Type B pancreatic cell (in vitro differentiated cells): ENCODE data around the gene TCL1A. TPM values are rescaled to one million over a fixed set of nuclear protein-coding genes. Genes with fewer than 3 reads are reported as not detected.
"Not testable (repeated sequence)": the region's sequence is repeated elsewhere in the genome, so short reads cannot be mapped to it uniquely, and the experiment has no call there.

Experiments
- DNase-seq: peaks from one replicate; pipeline ENCODE4 v3.0.0; 2021; ENCODE audit warnings: mixed read lengths; ENCODE audit not compliant: unreplicated experiment; ENCODE audit errors: extremely low spot score
- H3K27ac Mint-ChIP-seq: 2 replicates; pipeline ENCODE4 v1.8.0; 2021; ENCODE audit warnings: mild to moderate bottlenecking, mixed read lengths
- H3K27me3 Mint-ChIP-seq: 2 replicates; pipeline ENCODE4 v1.8.0; 2021; ENCODE audit warnings: mixed read lengths
- H3K36me3 Mint-ChIP-seq: 2 replicates; pipeline ENCODE4 v1.8.0; 2021; ENCODE audit warnings: mixed read lengths
- H3K4me1 Mint-ChIP-seq: one replicate; pipeline ENCODE4 v1.8.0; 2021; ENCODE audit warnings: mixed read lengths; ENCODE audit not compliant: unreplicated experiment
- H3K4me3 Mint-ChIP-seq: 2 replicates; pipeline ENCODE4 v1.8.0; 2021; ENCODE audit warnings: mild to moderate bottlenecking, mixed read lengths
- H3K9me3 Mint-ChIP-seq: 2 replicates; pipeline ENCODE4 v1.8.0; 2021; ENCODE audit warnings: mixed read lengths
- total RNA-seq: library from RNA; stranded (reverse); gene quantifications from 2 replicates; pipeline ENCODE4 v1.2.1, GENCODE V29; 2021; ENCODE audit warnings: low replicate concordance
- TF ChIP-seq, protein P1 (sequence below): fragments of 200-600 bp; sonication (generic); conservative IDR thresholded peaks from 2 replicates; pipeline ENCODE4 v1.5.0; 2021; ENCODE audit warnings: antibody characterized with exemption, mild to moderate bottlenecking

TCL1A gene
- total RNA-seq, 1 donor from 2014 or later: not detected

DNA sequence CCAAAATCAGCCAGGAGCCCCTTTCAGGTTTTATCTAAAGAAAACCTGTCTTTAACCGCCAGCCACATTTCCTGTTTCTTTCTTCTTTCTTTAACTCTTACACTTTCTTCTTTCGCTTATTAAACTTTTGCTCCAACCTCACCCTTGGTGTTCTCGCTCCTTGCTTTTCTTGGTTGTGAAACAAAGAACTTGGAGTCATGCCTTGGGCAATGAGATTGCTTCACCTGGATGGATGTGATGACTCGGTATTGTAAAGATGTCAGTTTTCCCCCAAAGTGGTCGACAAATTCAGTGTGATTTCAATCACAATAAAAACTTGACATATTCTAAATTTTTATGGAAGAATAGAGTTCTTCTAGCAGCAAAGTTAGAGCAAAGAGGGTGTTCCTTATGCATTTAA, 16.2 kb upstream of the TCL1A start:
- Mint-ChIP-seq H3K36me3 (no peaks in the 10 kb centered on the region), H3K27me3 (peaks cover 11% of the 10 kb centered on the region), H3K4me1 (no peaks in the 10 kb centered on the region), H3K27ac (no peak overlapping the region), H3K4me3 (no peak overlapping the region), H3K9me3 (no peaks in the 10 kb centered on the region)
- TF ChIP-seq, protein P1, sequence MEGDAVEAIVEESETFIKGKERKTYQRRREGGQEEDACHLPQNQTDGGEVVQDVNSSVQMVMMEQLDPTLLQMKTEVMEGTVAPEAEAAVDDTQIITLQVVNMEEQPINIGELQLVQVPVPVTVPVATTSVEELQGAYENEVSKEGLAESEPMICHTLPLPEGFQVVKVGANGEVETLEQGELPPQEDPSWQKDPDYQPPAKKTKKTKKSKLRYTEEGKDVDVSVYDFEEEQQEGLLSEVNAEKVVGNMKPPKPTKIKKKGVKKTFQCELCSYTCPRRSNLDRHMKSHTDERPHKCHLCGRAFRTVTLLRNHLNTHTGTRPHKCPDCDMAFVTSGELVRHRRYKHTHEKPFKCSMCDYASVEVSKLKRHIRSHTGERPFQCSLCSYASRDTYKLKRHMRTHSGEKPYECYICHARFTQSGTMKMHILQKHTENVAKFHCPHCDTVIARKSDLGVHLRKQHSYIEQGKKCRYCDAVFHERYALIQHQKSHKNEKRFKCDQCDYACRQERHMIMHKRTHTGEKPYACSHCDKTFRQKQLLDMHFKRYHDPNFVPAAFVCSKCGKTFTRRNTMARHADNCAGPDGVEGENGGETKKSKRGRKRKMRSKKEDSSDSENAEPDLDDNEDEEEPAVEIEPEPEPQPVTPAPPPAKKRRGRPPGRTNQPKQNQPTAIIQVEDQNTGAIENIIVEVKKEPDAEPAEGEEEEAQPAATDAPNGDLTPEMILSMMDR: no peak
- no peak for DNase-seq

DNA sequence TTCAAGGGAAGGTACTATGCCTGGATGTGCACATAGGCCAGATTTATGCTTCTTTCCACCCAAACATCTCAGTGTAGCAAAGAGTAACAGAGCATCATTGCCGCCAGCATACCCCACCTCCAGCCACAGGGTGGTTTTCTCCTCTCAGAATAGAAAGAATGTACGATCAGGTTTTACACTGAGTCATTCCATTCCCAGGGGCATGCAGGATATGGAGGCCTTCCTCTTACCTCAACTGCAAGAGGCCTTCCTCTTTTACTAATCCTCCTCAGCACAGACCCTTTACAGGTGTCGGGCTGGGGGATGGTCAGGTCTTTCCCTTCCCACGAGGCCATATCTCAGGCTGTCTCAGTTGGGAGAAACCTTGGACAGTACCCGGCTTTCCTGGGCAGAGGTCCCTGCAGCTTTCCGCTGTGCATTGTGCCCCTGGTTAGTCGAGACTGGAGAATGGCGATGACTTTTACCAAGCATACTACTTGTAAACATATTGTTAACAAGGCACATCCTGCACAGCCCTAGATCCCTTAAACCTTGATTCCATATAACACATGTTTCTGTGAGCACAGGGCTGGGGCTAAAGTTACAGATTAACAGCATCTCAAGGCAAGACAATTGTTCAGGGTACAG, 15.6 kb upstream of the TCL1A start:
- not testable (repeated sequence) for H3K36me3 Mint-ChIP-seq, DNase-seq, H3K27ac Mint-ChIP-seq, H3K4me1 Mint-ChIP-seq, H3K4me3 Mint-ChIP-seq, H3K9me3 Mint-ChIP-seq
- peaks cover 12% of the 10 kb centered on the region for H3K27me3 Mint-ChIP-seq

DNA sequence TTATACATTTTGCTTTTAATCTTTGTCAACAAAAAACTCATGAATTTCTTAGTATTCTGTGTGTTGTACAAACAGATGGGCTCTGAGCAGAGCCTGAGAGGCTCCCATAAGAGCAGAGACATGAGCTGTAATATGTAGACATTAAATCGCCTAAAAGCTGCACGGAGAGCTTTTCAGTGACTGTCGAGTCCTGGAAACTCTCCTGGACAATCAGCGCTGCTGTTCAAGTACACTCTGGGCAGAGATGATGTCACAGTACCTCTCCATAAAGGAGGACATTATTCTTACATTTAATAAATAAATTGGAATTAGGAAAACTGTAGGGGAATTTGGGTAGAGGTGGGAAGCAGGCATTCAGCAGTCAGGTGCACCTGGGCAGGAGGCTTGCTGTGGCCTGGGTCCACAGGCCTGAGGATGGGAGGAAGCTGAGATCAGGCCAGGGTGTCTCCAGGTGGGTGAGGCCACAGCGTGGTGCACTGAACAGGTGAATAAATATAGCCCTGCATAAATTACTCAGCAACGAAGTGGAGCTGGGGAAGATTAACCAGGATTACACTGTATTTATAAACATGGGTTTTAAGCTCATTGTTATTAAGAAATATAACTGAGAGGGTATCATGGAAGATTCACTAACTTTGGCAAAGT, 13.3 kb upstream of the TCL1A start:
- no peaks in the 10 kb centered on the region for H3K4me1 Mint-ChIP-seq
- no peak overlapping the region for H3K4me3 Mint-ChIP-seq
- no peaks in the 10 kb centered on the region for H3K9me3 Mint-ChIP-seq
- H3K36me3 Mint-ChIP-seq: no peaks in the 10 kb centered on the region
- DNase-seq: no peak
- peaks cover 7% of the 10 kb centered on the region for H3K27me3 Mint-ChIP-seq
- no peak overlapping the region for H3K27ac Mint-ChIP-seq
- TF ChIP-seq, protein P1: no peak

DNA sequence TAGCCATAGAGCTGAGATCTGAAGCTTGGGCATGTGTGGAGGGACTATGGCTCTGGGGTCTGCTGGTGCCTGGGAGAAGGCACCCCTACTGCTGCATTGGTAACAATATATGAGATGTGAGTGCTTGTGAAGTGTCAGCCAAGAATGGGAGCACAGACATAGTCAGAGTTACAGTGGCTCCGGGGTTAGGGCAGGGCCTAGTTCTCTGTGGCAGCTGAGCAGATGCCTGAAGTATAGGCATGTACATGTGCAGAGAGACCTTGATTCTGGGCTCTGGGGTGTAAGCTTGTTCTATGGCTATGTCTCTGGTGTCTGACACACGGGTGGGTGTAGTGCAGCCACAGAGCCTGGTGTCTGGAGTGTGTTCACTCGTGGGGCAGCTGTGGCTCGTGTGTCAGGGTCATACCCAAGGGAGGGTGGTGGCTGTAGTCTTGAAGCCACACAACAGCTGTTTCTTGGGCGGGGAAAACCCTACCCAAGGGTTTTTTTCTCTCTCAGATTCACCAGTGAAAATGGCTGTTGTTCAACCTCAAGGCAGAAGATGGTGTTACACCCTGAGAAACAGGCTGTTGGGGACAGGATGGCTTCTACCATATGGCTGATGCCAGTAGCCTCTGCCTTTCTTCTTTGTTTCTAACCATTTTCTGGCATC, 11.9 kb upstream of the TCL1A start:
- Mint-ChIP-seq H3K4me3 (no peak overlapping the region), H3K9me3 (no peaks in the 10 kb centered on the region), H3K36me3 (no peaks in the 10 kb centered on the region), H3K27ac (no peak overlapping the region), H3K4me1 (no peaks in the 10 kb centered on the region), H3K27me3 (peaks cover 3% of the 10 kb centered on the region)
- TF ChIP-seq, protein P1: no peak
- no peak for DNase-seq

DNA sequence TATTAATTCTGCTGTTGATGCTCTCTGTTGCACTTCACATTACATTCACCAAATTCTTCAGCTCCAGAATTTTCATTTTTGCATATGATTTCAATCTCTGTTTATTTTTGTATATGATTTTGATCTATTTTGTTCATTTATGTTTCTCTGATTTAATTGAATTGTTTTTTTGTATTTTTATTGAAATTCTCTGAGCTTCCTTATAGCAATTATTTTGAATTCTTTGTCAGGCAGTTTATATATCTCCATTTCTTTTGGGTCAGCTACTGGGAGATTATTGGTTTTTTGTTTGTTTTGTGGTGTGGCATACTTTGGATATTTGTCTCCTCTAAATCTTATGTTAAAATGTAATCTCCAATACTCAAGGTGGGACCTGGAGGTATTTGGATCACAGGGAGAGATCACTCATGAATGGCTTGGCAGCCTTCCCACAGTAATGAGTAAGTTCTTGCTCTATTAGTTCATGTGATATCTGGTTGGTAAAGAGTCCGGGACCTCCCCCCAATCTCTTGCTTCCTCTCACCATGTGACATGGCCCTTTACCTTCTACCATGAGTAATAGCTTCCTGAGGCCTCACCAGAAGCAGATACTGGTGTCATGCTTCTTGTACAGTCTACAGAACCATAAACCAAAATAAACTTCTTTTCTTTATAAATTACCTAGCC, 8.7 kb upstream of the TCL1A start:
- no peak for DNase-seq
- Mint-ChIP-seq H3K4me1 (no peaks in the 10 kb centered on the region), H3K4me3 (no peak overlapping the region), H3K27ac (no peak overlapping the region), H3K27me3 (peaks cover 10% of the 10 kb centered on the region), H3K9me3 (no peaks in the 10 kb centered on the region), H3K36me3 (no peaks in the 10 kb centered on the region)
- TF ChIP-seq, protein P1: no peak

DNA sequence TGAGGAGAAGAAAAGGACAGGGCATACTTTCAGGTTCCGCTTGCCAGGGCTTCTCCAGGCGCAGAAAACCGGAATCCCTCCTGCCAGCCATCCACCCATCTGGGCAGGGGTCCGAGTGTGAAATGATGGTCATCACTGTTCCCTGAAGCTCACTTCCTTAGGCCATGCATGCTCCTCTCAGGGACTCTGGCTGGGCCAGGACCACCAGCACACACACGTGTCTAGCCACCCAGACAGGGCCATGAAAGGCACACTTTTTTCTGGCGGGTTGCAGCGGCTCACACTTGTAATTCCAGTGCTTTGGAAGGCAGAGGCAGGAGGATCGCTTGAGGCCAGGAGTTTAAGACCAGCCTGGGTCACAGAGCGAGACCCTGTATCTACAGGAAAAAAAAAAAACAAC, 1.5 kb downstream of the TCL1A start:
- Mint-ChIP-seq H3K27me3 (peaks cover 23% of the 10 kb centered on the region), H3K4me1 (no peaks in the 10 kb centered on the region)
- TF ChIP-seq, protein P1: no peak

More for the DNA sequence above, 1.5 kb downstream of the TCL1A start:
- Mint-ChIP-seq H3K36me3 (no peaks in the 10 kb centered on the region), H3K27ac (no peak overlapping the region), H3K9me3 (no peaks in the 10 kb centered on the region), H3K4me3 (no peak overlapping the region)
- DNase-seq: no peak
